ENCODE measurements around the gene MUC5AC. TPM values are rescaled to one million over a fixed set of nuclear protein-coding genes. Genes with fewer than 3 reads are reported as not detected.
"Not testable (repeated sequence)": the region's sequence is repeated elsewhere in the genome, so short reads cannot be mapped to it uniquely, and the experiment has no call there.

MUC5AC gene
- total RNA-seq, 4 donors from 2014 or later, result under 0.01 TPM; not detected in 1

- intact Hi-C loops (cut with DNase I), result no loop called here
- Histone ChIP-seq H3K9me3 (no peaks in the 10 kb centered on the region), H3K27me3 (peaks cover 0 to 45% (median 0%) of the 10 kb centered on the region in 4 donors), H3K36me3 (no peaks in the 10 kb centered on the region), H3K4me3 (no peak overlapping the region), H3K27ac (replicated peaks in 1 of 4) (no peak overlapping the region), H3K4me1 (peaks cover 0 to 10% (median 0%) of the 10 kb centered on the region in 4 donors)
- no peak for DNase-seq (ENCODE audit: extremely low spot score)
- TF ChIP-seq CTCF (IDR thresholded peaks at IDR 0.05) (no peak), POLR2AphosphoS5 (IDR thresholded peaks at IDR 0.05) (no peak), POLR2A (IDR thresholded peaks at IDR 0.05; ENCODE audit: low read depth) (no peak), EP300 (IDR thresholded peaks at IDR 0.05) (no peak)
- WGBS, result 74% methylated on average over 10 of the region's 22 CpGs
These were observed 5.2 kb upstream of the MUC5AC start for GRCh38 chr11:1152316-1153104.

- WGBS, result 90% methylated on average over 2 of the region's 28 CpGs
- intact Hi-C loops (cut with DNase I), result no loop called here
- no peak for DNase-seq (ENCODE audit: extremely low spot score)
- Histone ChIP-seq H3K27me3 (peaks cover 0 to 48% (median 0%) of the 10 kb centered on the region in 4 donors), H3K27ac (replicated peaks in 1 of 4) (no peak overlapping the region), H3K4me1 (peaks cover 0 to 10% (median 0%) of the 10 kb centered on the region in 4 donors), H3K9me3 (no peaks in the 10 kb centered on the region), H3K36me3 (no peaks in the 10 kb centered on the region), H3K4me3 (no peak overlapping the region)
- no peak for TF ChIP-seq CTCF (IDR thresholded peaks at IDR 0.05)
- TF ChIP-seq POLR2AphosphoS5 (IDR thresholded peaks at IDR 0.05), result no peak
- no peak for TF ChIP-seq EP300 (IDR thresholded peaks at IDR 0.05)
- TF ChIP-seq POLR2A (IDR thresholded peaks at IDR 0.05; ENCODE audit: low read depth), result no peak
These were observed 4.4 kb upstream of the MUC5AC start for GRCh38 chr11:1153105-1153950.

- no peak overlapping the region for H3K27ac ChIP-seq (replicated peaks in 1 of 4)
- 60% methylated on average over 11 of the region's 14 CpGs for WGBS
These were observed 3.7 kb upstream of the MUC5AC start for GRCh38 chr11:1153951-1154493.

GRCh38 chr11:1154656-1155055, 3.1 kb upstream of the MUC5AC start:
- intact Hi-C loops (cut with DNase I), result not testable (repeated sequence)
- H3K4me1 ChIP-seq, result peaks cover 0 to 10% (median 0%) of the 10 kb centered on the region in 4 donors

More at GRCh38 chr11:1153951-1154493, 3.7 kb upstream of the MUC5AC start:
- Histone ChIP-seq H3K9me3 (no peaks in the 10 kb centered on the region), H3K4me3 (no peak overlapping the region), H3K27me3 (peaks cover 0 to 48% (median 0%) of the 10 kb centered on the region in 4 donors), H3K36me3 (no peaks in the 10 kb centered on the region), H3K4me1 (peaks cover 0 to 10% (median 0%) of the 10 kb centered on the region in 4 donors)
- DNase-seq (ENCODE audit: extremely low spot score), result no peak
- intact Hi-C loops (cut with DNase I), result no loop called here
- TF ChIP-seq POLR2A (IDR thresholded peaks at IDR 0.05; ENCODE audit: low read depth), result no peak
- TF ChIP-seq CTCF (IDR thresholded peaks at IDR 0.05), result no peak
- no peak for TF ChIP-seq POLR2AphosphoS5 (IDR thresholded peaks at IDR 0.05)
- no peak for TF ChIP-seq EP300 (IDR thresholded peaks at IDR 0.05)

GRCh38 chr11:1155274-1155693, 2.5 kb upstream of the MUC5AC start:
- no peak overlapping the region for H3K4me3 ChIP-seq
- H3K36me3 ChIP-seq, result no peaks in the 10 kb centered on the region
- no peak for DNase-seq (ENCODE audit: extremely low spot score)
- intact Hi-C loops (cut with DNase I), result no loop called here
- peaks cover 0 to 48% (median 0%) of the 10 kb centered on the region in 4 donors for H3K27me3 ChIP-seq
- H3K9me3 ChIP-seq, result no peaks in the 10 kb centered on the region
- no peak overlapping the region for H3K27ac ChIP-seq (replicated peaks in 1 of 4)
- no peak for TF ChIP-seq CTCF (IDR thresholded peaks at IDR 0.05)
- no peak for TF ChIP-seq POLR2A (IDR thresholded peaks at IDR 0.05; ENCODE audit: low read depth)
- no peak for TF ChIP-seq EP300 (IDR thresholded peaks at IDR 0.05)
- TF ChIP-seq POLR2AphosphoS5 (IDR thresholded peaks at IDR 0.05), result no peak
- peaks cover 0 to 10% (median 0%) of the 10 kb centered on the region in 4 donors for H3K4me1 ChIP-seq

More at GRCh38 chr11:1154656-1155055, 3.1 kb upstream of the MUC5AC start:
- not testable (repeated sequence) for H3K36me3 ChIP-seq; H3K4me3 ChIP-seq; H3K27ac ChIP-seq (replicated peaks in 1 of 4); DNase-seq (ENCODE audit: extremely low spot score); H3K9me3 ChIP-seq
- peaks cover 0 to 47% (median 0%) of the 10 kb centered on the region in 4 donors for H3K27me3 ChIP-seq
- WGBS, result 96% methylated on average over 3 of the region's 3 CpGs
